Measurements from ENCODE around the gene ADIG.

GRCh38 chr20:38604873-38605303, 23.9 kb downstream of the ADIG start:
- TF ChIP-seq ATF3 (IDR thresholded peaks at IDR 0.05; ENCODE audit: insufficient read depth, low read depth, low read length), result no peak
- TF ChIP-seq POLR2A (IDR thresholded peaks at IDR 0.05; ENCODE audit: control extremely low read depth in 1 of 2, low read depth in 2 of 2, low read length in 2 of 2), result no peak
